ENCODE results near the gene PEDS1.

DNA sequence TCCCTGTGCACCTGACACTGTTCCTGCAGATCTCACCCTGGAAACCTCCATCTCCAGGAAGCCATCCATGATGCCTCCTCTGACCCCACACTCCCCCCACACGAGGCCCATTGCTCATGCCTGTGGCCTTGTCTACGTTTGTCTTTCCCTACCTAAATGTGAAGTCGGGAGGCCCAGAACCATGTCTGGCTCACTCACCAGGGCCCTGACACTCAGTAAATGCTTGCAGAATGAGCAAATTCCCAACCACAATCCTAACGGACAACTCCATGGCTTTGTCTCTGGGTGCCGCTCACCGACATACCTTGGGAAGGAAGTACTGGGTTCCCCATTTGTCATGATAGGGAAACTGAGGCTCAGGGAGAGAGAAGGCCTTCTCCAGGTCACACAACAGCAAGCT is 7.3 kb downstream of the PEDS1 start:
- TF ChIP-seq EZH2 (IDR thresholded peaks at IDR 0.05; ENCODE audit: low read depth): no peak
- TF ChIP-seq, protein P1, sequence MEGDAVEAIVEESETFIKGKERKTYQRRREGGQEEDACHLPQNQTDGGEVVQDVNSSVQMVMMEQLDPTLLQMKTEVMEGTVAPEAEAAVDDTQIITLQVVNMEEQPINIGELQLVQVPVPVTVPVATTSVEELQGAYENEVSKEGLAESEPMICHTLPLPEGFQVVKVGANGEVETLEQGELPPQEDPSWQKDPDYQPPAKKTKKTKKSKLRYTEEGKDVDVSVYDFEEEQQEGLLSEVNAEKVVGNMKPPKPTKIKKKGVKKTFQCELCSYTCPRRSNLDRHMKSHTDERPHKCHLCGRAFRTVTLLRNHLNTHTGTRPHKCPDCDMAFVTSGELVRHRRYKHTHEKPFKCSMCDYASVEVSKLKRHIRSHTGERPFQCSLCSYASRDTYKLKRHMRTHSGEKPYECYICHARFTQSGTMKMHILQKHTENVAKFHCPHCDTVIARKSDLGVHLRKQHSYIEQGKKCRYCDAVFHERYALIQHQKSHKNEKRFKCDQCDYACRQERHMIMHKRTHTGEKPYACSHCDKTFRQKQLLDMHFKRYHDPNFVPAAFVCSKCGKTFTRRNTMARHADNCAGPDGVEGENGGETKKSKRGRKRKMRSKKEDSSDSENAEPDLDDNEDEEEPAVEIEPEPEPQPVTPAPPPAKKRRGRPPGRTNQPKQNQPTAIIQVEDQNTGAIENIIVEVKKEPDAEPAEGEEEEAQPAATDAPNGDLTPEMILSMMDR (conservative IDR thresholded peaks at IDR 0.05): no peak

Measured in PC-9 (cell line).